GM08714 (cell line): Measurements from ENCODE around the gene ZNF670.
"Not testable (repeated sequence)": the region's sequence is repeated elsewhere in the genome, so short reads cannot be mapped to it uniquely, and the experiment has no call there.

ENCODE experiments used
- H3K4me3 ChIP-seq: fragments of 200-500 bp; sonication (Bioruptor generic); 2 replicates; pipeline ENCODE4 v1.5.1; 2014; ENCODE audit warnings: mild to moderate bottlenecking, low read length, inconsistent platforms
- ZNF274 ChIP-seq: IDR thresholded peaks from 2 replicates; pipeline ENCODE4 v1.6.1; 2012; ENCODE audit warnings: mild to moderate bottlenecking, low read depth, low read length

The ZNF670 gene

DNA sequence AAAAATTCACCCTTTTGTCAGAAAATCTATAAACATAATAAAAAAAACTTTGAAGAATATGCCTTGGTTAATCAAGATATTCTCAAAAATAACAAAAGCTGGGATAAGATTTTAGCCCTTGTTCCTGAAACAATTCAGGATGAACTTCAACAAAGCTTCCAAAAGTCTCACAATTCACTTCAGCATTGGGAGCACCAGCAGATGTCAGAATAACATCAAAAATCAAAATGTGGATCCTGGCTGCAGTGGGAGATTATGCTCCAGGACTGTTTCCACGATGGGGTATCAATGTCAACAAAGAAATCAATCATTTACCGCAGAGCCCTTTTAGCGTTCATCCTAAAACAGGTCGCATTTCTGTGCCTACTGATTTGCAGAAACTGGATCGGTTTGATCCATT lies 35.2 kb downstream of the ZNF670 start:
- H3K4me3 ChIP-seq = no peak overlapping the region
- TF ChIP-seq ZNF274 = no peak

DNA sequence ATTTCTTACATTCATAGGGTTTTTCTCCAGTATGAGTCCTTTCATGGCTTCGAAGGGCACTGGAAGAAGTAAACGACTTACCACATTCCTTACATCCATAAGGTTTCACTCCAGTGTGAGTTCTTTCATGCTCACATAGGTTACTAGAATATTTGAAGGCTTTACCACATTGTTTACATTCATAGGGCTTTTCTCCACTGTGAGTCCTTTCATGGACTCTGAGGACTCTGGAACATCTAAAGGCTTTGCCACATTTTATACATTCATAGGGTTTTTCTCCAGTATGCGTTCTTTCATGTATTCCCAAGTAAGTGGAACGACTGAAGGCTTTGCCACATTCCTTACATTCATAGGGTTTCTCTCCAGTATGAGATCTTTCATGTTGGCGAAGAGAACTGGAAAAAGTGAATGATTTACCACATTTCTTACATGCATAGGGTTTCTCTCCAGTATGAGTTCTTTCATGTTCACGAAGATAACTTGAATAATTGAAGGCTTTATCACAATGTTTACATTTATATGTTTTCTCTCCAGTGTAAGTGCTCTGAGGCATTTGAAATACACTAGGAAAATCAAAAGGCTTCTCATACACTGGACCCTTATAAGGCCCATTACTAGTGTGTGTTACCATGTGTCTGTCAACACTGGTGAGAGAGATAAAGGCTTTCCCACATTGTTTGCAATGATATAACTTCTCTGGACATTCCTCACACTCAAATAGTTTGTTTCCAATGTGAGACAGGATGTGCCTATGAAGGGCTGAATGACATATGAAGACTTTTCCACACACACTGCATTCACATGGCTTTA lies 40.9 kb downstream of the ZNF670 start:
- H3K4me3 ChIP-seq = no peak overlapping the region
- TF ChIP-seq ZNF274 = peak; percentile 78

DNA sequence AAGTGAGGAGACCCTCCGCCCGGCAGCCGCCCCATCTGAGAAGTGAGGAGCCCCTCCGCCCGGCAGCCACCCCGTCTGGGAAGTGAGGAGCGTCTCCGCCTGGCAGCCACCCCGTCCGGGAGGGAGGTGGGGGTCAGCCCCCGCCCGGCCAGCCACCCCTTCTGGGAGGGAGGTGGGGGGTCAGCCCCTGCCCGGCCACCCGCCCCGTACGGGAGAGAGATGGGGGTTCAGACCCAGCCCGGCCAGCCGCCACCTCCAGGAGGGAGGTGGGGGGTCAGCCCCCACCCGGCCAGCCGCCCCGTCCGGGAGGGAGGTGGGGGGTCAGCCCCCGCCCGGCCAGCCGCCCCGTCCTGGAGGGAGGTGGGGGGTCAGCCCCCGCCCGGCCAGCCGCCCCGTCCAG lies 46.3 kb downstream of the ZNF670 start:
- not testable (repeated sequence) for H3K4me3 ChIP-seq
